NT2/D1 (cell line): Measurements from ENCODE around the gene GABBR2.

Source experiments
- DNase-seq: peaks from one replicate; pipeline ENCODE4 v3.0.0-alpha.2; 2011; ENCODE audit warnings: low read depth, low spot score
- H3K27me3 ChIP-seq: 2 replicates; pipeline ENCODE4 v1.6.0; 2011; ENCODE audit warnings: mild to moderate bottlenecking; ENCODE audit not compliant: insufficient read length, insufficient read depth
- H3K36me3 ChIP-seq: 2 replicates; pipeline ENCODE4 v1.6.1; 2011; ENCODE audit warnings: mild to moderate bottlenecking, low read length, mixed read lengths; ENCODE audit not compliant: insufficient read depth, insufficient read length
- H3K4me1 ChIP-seq: 2 replicates; pipeline ENCODE4 v1.5.1; 2011; ENCODE audit not compliant: insufficient read depth, insufficient read length
- H3K4me3 ChIP-seq: 2 replicates; pipeline ENCODE4 v1.5.1; 2011; ENCODE audit warnings: low read depth; ENCODE audit not compliant: insufficient read length
- H3K9ac ChIP-seq: 2 replicates; pipeline ENCODE4 v1.6.0; 2011; ENCODE audit warnings: low read depth; ENCODE audit not compliant: insufficient read length
- H3K9me3 ChIP-seq: 2 replicates; pipeline ENCODE4 v1.5.1; 2011; ENCODE audit warnings: mild to moderate bottlenecking, low read length; ENCODE audit not compliant: insufficient read depth
- SUZ12 ChIP-seq: IDR thresholded peaks from 2 replicates; pipeline ENCODE4 v1.6.1; 2011; ENCODE audit not compliant: insufficient read length, insufficient read depth; ENCODE audit errors: extremely low read depth
- YY1 ChIP-seq: IDR thresholded peaks from 2 replicates; pipeline ENCODE4 v1.6.1; 2011; ENCODE audit not compliant: insufficient read length, insufficient read depth
- ZNF274 ChIP-seq: IDR thresholded peaks from 2 replicates; pipeline ENCODE4 v1.6.1; 2011; ENCODE audit warnings: mild to moderate bottlenecking, low read depth, low read length

GABBR2 gene

DNA sequence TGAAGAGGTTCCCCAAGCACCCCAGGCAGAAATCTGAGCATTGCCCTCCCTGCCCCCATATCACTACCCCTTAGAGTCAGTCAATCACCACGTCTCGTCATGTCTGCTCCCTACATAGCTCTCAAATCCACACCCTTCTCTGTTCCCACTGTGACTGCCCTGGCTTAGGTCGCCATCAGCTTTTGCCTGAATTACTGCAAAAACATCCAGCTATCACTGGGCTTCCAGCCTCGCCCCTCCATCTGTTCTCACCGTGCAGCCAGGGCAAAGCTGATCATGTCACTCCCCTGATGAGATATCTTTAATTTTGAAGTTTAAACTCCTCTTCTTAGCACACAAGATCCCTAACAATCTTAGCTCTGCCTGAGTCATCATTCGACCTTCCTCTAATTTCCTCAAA is 363.7 kb downstream of the GABBR2 start:
- Histone ChIP-seq H3K4me3 (no peak overlapping the region), H3K4me1 (no peaks in the 10 kb centered on the region), H3K27me3 (no peaks in the 10 kb centered on the region), H3K9ac (no peak overlapping the region), H3K9me3 (peaks cover 15% of the 10 kb centered on the region; the same call in 1 of the 2 replicates), H3K36me3 (no peaks in the 10 kb centered on the region)
- no peak for DNase-seq
- TF ChIP-seq YY1 (no peak), ZNF274 (no peak), SUZ12 (no peak)

DNA sequence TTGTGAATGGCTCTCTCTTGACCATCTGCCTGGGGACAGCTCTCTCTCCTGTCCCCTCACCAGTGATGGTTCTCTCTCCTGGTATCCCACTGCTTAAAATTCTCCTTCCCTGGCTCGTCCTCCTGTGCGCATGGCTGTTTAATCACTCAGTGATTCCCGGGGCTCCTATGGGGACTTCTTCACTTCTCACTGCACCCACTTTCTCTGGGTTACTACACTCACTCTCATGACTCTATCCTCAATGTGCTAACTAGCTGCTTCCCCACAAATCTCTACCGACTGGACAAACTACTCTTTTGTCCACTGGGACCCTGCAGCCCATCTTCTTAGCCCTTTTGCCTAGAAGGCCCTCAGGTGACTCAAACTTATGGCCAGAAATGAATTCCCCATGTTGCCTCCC is 364.2 kb downstream of the GABBR2 start:
- peaks cover 19% of the 10 kb centered on the region; the same call in 1 of the 2 replicates for H3K9me3 ChIP-seq
- no peaks in the 10 kb centered on the region for H3K36me3 ChIP-seq
- no peak for DNase-seq
- TF ChIP-seq SUZ12 (no peak), ZNF274 (no peak)
- H3K27me3 ChIP-seq, result no peaks in the 10 kb centered on the region
- no peak overlapping the region for H3K4me3 ChIP-seq
- H3K9ac ChIP-seq, result no peak overlapping the region
- H3K4me1 ChIP-seq, result no peaks in the 10 kb centered on the region

DNA sequence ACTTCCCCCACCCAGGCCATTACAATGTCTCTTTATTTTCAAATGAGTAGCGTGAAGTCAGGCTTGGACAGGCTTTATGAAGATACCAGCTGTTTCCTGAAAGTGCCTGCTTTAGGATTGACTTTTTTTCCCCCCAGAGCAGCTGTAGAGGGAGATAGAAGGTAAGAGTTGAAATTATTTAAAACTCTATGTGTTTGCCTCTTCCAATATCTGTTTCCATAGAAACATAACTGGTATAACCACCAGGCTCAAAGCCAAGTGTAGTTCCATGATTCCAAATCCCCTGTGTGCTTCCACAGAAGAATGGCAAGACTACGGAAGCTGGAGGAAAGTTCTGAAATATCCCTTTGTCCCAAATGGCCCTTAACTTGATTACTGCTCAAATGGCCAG is 365.9 kb downstream of the GABBR2 start:
- no peak for DNase-seq
- Histone ChIP-seq H3K4me1 (no peaks in the 10 kb centered on the region), H3K9ac (no peak overlapping the region), H3K36me3 (no peaks in the 10 kb centered on the region), H3K9me3 (peaks cover 16% of the 10 kb centered on the region; the same call in 1 of the 2 replicates), H3K4me3 (no peak overlapping the region), H3K27me3 (no peaks in the 10 kb centered on the region)
- TF ChIP-seq SUZ12, result no peak
- TF ChIP-seq ZNF274, result no peak
- TF ChIP-seq YY1, result no peak

- TF ChIP-seq SUZ12 (no peak), YY1 (no peak), ZNF274 (no peak)
- Histone ChIP-seq H3K9me3 (peaks cover 13% of the 10 kb centered on the region; the same call in 1 of the 2 replicates), H3K27me3 (no peaks in the 10 kb centered on the region), H3K36me3 (no peaks in the 10 kb centered on the region), H3K9ac (no peak overlapping the region), H3K4me3 (no peak overlapping the region), H3K4me1 (no peaks in the 10 kb centered on the region)
- DNase-seq, result no peak
Measured at GRCh38 chr9:98342098-98342819, 366.5 kb downstream of the GABBR2 start.

GRCh38 chr9:98341157-98342097 is 367.3 kb downstream of the GABBR2 start:
- no peak for TF ChIP-seq SUZ12
- TF ChIP-seq ZNF274, result no peak
- no peak for TF ChIP-seq YY1
- no peaks in the 10 kb centered on the region for H3K4me1 ChIP-seq
- DNase-seq, result no peak
- no peak overlapping the region for H3K9ac ChIP-seq
- H3K4me3 ChIP-seq, result no peak overlapping the region
- no peaks in the 10 kb centered on the region for H3K36me3 ChIP-seq
- peaks cover 13% of the 10 kb centered on the region; the same call in 1 of the 2 replicates for H3K9me3 ChIP-seq
- H3K27me3 ChIP-seq, result no peaks in the 10 kb centered on the region

GRCh38 chr9:98339987-98340800 is 368.5 kb downstream of the GABBR2 start:
- TF ChIP-seq SUZ12 (no peak), ZNF274 (no peak), YY1 (no peak)
- H3K4me3 ChIP-seq, result no peak overlapping the region
- no peaks in the 10 kb centered on the region for H3K4me1 ChIP-seq
- H3K27me3 ChIP-seq, result no peaks in the 10 kb centered on the region
- H3K9ac ChIP-seq, result no peak overlapping the region
- H3K36me3 ChIP-seq, result no peaks in the 10 kb centered on the region
- no peak for DNase-seq
- H3K9me3 ChIP-seq, result peaks cover 13% of the 10 kb centered on the region; the same call in 1 of the 2 replicates

DNA sequence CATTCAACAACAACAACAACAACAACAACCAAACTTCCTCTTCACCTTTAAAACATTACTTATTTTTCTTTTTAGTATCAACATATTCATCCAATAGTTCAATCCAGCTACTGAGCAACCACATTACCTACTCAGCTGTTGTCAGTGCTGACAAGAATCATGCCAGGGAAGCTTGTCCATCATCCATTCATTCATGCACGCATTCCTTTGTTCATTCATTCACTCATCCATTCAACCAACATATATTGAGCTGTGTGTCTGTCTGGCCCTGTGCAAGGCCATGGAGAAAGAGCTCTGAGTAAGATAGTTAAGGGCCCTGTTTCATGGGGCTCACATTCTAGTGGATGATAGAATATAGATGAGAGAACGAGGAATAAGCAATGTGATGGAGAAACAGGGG is 373.1 kb downstream of the GABBR2 start:
- Histone ChIP-seq H3K9me3 (peaks cover 13% of the 10 kb centered on the region; the same call in 1 of the 2 replicates), H3K4me3 (no peak overlapping the region), H3K4me1 (no peaks in the 10 kb centered on the region), H3K27me3 (no peaks in the 10 kb centered on the region), H3K36me3 (no peaks in the 10 kb centered on the region), H3K9ac (no peak overlapping the region)
- DNase-seq, result no peak
- TF ChIP-seq ZNF274, result no peak
- TF ChIP-seq SUZ12, result no peak
- TF ChIP-seq YY1, result no peak
